Activated naive CD4-positive, alpha-beta T cell treated with anti-CD3 and anti-CD28 coated beads, Interleukin-2, amount 50 U/mL, for 24 hours (primary cell): Measurements from ENCODE around the gene TPRG1.
"Not testable (repeated sequence)": the region's sequence is repeated elsewhere in the genome, so short reads cannot be mapped to it uniquely, and the experiment has no call there.

Experiments used
- H3K27ac Mint-ChIP-seq: one replicate; pipeline ENCODE4 v1.8.0; 2021; ENCODE audit warnings: mild to moderate bottlenecking, mixed read lengths
- H3K27me3 Mint-ChIP-seq: one replicate; pipeline ENCODE4 v1.8.0; 2021; ENCODE audit warnings: mixed read lengths
- H3K36me3 Mint-ChIP-seq: one replicate; pipeline ENCODE4 v1.8.0; 2021; ENCODE audit warnings: mixed read lengths
- H3K4me1 Mint-ChIP-seq: one replicate; pipeline ENCODE4 v1.8.0; 2021; ENCODE audit warnings: mixed read lengths
- H3K4me3 Mint-ChIP-seq: one replicate; pipeline ENCODE4 v1.8.0; 2021; ENCODE audit warnings: mild to moderate bottlenecking, mixed read lengths
- H3K9me3 Mint-ChIP-seq: one replicate; pipeline ENCODE4 v1.8.0; 2021; ENCODE audit warnings: mixed read lengths

TPRG1 gene

DNA sequence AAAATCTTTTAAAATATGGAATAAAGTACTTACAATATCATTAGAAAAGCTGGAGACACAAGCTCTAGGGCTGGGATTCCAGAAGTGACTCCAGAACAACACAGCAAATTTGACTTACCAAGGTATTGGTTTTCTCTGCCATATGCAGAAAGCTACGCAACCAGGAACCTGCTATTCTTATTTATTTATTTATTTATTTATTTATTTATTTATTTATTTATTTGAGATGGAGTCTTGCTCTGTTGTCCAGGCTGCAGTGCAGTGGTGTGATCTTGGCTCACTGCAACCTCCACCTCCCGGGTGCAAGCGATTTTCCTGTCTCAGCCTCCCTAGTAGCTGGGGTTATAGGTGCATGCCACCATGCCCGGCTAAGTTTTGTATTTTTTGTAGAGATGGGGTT is 157.9 kb downstream of the TPRG1 start:
- H3K4me3 Mint-ChIP-seq, H3K27me3 Mint-ChIP-seq, H3K27ac Mint-ChIP-seq, H3K9me3 Mint-ChIP-seq, H3K36me3 Mint-ChIP-seq: not testable (repeated sequence)
- H3K4me1 Mint-ChIP-seq: peaks cover 78% of the 10 kb centered on the region

DNA sequence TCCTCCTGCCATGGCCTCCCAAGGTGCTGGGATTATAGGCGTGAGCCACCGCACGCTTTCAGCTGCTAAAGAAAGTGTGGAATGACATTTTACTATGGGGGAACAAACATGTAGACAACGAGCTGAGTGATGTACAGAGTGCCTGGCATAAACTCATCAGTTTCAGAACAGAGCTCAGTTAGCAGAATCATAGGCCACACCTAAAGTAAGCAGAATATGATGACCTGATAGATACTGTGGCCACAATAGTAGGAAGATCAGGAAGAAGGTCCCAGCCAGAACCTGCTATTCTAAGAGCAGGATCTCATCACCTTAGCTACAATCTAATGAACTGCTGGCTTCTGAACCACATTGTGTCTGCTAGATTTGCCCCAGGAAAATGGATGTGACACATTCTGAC is 158.3 kb downstream of the TPRG1 start:
- H3K4me1 Mint-ChIP-seq: peaks cover 78% of the 10 kb centered on the region
- H3K27ac Mint-ChIP-seq: no peak overlapping the region
- no peak overlapping the region for H3K4me3 Mint-ChIP-seq
- no peaks in the 10 kb centered on the region for H3K27me3 Mint-ChIP-seq
- peaks cover 2% of the 10 kb centered on the region for H3K36me3 Mint-ChIP-seq
- H3K9me3 Mint-ChIP-seq: no peaks in the 10 kb centered on the region

DNA sequence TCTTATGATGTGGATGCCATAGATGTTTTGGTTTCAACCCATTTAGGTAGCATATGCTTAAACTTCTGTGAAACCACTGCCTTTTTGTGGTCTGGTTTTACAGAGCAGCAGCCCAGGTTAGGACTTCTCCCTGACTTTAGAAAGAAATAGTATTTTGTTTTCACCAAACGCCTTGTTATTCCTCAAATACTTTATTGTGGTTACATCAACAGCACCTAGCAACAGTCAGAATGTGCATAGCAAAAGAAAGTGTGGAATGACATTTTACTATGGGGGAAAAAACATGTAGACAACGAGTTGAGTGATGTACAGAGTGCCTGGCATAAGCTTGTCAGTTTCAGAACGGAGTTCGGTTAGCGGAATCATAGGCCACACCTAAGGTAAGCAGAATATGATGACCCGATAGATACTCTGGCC is 159.2 kb downstream of the TPRG1 start:
- peaks cover 2% of the 10 kb centered on the region for H3K36me3 Mint-ChIP-seq
- H3K27ac Mint-ChIP-seq: peak overlapping the region; percentile 36
- H3K27me3 Mint-ChIP-seq: no peaks in the 10 kb centered on the region
- H3K4me3 Mint-ChIP-seq: peak overlapping the region; percentile 39
- no peaks in the 10 kb centered on the region for H3K9me3 Mint-ChIP-seq
- H3K4me1 Mint-ChIP-seq: peaks cover 73% of the 10 kb centered on the region

DNA sequence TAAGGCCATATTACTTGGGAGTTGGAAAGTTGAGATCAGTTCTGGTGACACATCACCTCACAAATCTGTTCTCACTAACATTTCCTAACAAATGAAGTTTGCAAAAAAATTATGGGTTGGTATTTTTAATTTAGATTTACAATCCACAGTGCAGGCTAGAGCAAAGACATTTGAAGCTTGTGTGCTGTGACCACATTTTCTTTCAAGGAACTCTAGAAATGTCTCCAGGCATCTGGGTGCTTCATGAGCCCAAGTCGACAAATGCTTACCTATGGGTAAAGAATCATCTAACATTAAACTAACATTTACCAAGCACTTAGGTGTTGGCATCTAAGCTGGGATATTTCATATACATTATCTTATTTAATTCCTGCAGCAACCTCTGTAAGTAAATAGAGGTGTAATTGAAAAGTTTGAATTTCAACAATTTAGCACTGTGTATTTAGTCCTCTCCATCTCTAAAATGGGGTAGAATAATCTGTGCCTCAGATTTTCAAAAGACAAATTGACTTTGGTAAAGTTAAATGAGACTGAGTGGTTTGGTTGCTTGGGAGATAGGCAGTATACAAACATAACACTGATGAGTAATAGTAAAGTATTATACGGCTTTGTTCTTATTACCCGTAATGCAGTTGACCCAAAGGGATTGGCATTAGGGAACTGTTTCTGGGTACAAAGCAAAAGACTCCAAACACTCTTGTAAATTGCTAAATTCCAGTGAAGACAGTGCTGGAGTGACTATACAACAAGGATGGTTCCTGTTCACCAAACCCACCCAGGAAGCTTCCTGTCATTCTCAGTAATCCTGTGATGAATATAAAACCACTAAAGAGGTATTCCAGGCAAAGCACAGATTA is 162.5 kb downstream of the TPRG1 start:
- Mint-ChIP-seq H3K4me1 (peaks cover 51% of the 10 kb centered on the region), H3K27me3 (no peaks in the 10 kb centered on the region), H3K36me3 (peaks cover 2% of the 10 kb centered on the region), H3K4me3 (no peak overlapping the region), H3K9me3 (no peaks in the 10 kb centered on the region), H3K27ac (peak overlapping the region; percentile 60)

DNA sequence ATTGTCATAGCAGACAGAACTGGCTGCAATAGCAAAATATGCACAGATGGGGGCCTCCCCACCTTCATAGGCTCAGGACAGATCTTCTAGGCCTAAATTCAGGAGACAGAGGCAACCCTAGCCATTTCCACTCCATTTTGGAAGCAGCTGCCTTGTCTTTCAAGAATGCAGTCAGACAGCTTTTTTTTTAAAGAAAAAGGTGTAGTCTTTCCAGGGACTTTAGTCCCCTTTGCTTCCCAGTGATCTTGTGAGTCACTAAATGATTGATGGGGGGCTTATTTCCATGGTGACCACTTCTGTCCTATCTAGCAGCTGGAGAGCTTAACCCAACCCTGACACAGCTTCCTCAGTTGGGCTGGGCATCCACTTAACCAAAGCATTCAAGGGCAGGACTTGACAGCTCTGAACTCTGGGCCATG is 165.9 kb downstream of the TPRG1 start:
- H3K9me3 Mint-ChIP-seq: no peaks in the 10 kb centered on the region
- H3K36me3 Mint-ChIP-seq: peaks cover 2% of the 10 kb centered on the region
- no peak overlapping the region for H3K27ac Mint-ChIP-seq
- no peaks in the 10 kb centered on the region for H3K27me3 Mint-ChIP-seq
- H3K4me3 Mint-ChIP-seq: no peak overlapping the region
- peaks cover 27% of the 10 kb centered on the region for H3K4me1 Mint-ChIP-seq

DNA sequence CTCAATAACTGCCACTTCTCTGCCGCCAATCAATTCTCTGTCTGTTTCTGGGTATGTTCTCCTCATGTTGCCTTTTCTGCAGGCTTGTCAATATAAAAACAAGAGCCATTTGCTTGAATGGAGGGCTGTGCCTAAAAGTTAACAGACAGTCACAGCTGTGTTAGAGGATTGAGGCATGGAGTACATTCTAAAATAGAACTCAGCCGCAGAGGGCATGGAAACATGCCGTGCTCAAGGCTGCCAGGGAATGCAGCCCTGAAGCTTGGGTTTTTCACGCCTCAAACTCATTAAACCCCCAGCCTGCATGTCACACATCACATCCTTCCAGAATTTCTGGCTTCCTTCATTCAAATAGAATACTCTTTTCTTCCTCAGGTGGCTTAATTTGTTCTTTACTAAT is 166.6 kb downstream of the TPRG1 start:
- peaks cover under 1% of the 10 kb centered on the region for H3K36me3 Mint-ChIP-seq
- peaks cover 22% of the 10 kb centered on the region for H3K4me1 Mint-ChIP-seq
- H3K27me3 Mint-ChIP-seq: no peaks in the 10 kb centered on the region
- H3K27ac Mint-ChIP-seq: no peak overlapping the region
- H3K4me3 Mint-ChIP-seq: no peak overlapping the region
- H3K9me3 Mint-ChIP-seq: no peaks in the 10 kb centered on the region

DNA sequence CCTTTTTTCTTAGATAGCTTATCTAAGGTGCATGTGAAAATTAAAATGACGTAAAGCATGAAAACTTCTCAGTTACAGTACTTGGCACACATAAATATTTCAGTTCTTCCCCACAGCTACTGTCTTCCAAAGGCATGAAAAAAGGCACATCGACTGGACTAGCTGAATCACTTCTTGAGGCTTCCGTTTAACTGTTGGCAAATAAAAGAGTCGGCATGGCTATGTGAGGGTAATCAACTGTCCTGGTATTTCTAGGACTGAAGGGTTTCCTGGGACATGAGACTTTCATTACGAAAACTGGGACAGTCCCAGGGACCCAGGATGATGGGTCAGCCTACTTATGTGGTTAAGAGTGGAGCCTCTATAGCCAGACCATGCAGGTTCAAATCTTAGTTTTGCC is 168.2 kb downstream of the TPRG1 start:
- H3K27ac Mint-ChIP-seq: no peak overlapping the region
- no peaks in the 10 kb centered on the region for H3K27me3 Mint-ChIP-seq
- no peaks in the 10 kb centered on the region for H3K9me3 Mint-ChIP-seq
- H3K36me3 Mint-ChIP-seq: no peaks in the 10 kb centered on the region
- H3K4me3 Mint-ChIP-seq: no peak overlapping the region
- H3K4me1 Mint-ChIP-seq: peaks cover 5% of the 10 kb centered on the region

DNA sequence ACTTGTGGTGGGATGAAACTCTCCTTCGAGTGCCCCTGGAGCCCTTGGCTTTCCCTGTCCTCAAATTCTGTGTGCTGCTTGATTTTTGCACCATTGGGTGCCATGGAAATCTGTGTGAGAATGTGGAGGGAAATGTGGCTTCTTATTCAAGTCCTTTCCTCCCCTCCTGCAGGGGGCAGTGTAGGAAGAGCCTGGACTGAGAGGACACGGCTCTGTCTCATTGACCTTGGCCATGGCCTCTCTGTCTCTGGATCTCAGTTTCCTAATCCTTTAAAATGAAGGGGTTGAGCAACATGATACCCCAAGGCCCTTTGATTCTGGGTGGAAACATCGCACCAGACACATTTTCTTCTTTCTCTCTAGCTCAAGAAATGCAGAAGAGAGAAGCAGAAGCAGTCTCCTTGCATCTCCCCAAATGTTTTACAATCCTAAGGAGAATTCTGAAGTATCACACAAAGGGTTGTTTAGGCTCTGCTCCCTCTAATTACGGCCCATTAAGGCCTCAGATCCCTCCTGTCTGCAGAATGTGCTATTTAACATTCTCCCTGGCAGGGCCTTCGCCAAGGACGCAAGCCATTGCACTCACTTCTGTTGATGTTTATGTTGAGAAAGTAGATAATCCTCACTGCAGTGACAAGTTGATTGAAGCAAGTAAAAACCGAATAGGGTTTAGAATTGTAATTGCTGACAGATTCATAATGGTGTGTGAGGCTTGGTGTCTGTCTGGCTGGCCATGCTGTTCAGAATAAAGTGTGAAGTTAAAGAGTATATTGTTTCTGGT is 169.1 kb downstream of the TPRG1 start:
- Mint-ChIP-seq H3K36me3 (no peaks in the 10 kb centered on the region), H3K27ac (no peak overlapping the region), H3K4me1 (peaks cover 2% of the 10 kb centered on the region), H3K9me3 (no peaks in the 10 kb centered on the region), H3K27me3 (no peaks in the 10 kb centered on the region), H3K4me3 (no peak overlapping the region)

DNA sequence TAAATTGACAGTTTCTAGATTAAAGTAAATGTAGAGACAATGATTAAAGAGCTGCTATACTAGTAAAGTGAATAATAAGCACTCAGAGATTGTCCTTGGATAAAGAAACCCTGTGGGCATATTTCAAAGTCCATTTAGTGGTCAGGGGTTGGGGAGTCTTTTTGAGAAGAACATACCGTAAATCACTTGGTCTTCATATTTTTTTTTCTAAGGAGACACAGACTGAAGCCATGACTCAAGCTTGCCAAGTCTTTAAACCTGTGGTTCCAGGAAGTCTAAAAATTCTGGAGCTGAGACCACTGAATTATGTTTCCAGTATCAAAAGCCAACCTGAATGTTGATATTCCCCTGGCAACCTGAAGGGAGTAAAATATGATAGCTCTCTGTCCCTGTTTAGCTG is 171.0 kb downstream of the TPRG1 start:
- no peaks in the 10 kb centered on the region for H3K27me3 Mint-ChIP-seq
- H3K4me3 Mint-ChIP-seq: no peak overlapping the region
- H3K4me1 Mint-ChIP-seq: no peaks in the 10 kb centered on the region
- H3K36me3 Mint-ChIP-seq: no peaks in the 10 kb centered on the region
- no peaks in the 10 kb centered on the region for H3K9me3 Mint-ChIP-seq
- H3K27ac Mint-ChIP-seq: no peak overlapping the region

DNA sequence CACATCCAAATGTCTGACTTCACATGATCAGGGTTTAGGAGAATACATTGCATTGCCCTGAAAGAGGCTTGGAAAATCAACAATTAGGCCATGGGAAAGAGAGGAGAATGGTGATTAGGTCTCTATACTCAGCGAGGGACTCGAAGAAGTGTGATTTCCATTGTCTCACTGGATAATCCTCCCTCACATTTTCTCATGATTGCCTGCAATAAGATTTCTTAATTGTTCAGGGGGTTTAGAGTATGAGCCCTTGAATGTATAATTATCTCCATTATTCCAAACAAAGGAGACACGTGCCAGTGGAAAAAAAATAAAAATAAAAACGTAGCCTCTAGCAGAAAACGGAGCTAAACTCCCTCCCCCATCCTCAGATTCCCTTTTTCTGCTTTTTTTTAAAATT is 173.2 kb downstream of the TPRG1 start:
- Mint-ChIP-seq H3K27me3 (no peaks in the 10 kb centered on the region), H3K4me1 (no peaks in the 10 kb centered on the region), H3K27ac (no peak overlapping the region), H3K4me3 (no peak overlapping the region), H3K36me3 (no peaks in the 10 kb centered on the region), H3K9me3 (no peaks in the 10 kb centered on the region)

DNA sequence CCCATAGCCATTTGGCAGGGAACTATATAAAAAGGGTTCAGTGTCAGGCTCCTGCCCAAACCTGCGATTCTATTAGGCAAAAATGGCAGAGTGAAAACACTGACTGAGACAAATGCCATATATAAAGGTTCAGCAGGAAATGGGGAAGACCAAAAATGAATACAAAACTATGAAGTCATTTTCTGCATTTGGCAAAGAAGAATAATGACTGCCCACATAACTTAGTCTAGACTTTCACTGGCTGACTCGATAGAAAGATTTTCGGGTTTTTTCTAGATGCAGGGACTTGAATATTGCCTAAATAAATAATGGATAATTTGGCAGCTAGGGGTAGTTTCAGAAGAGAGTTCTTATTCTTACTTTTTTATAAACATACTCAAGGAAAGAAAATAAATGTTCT is 178.0 kb downstream of the TPRG1 start:
- H3K4me3 Mint-ChIP-seq: no peak overlapping the region
- H3K9me3 Mint-ChIP-seq: no peaks in the 10 kb centered on the region
- H3K4me1 Mint-ChIP-seq: peaks cover 4% of the 10 kb centered on the region
- no peaks in the 10 kb centered on the region for H3K36me3 Mint-ChIP-seq
- no peaks in the 10 kb centered on the region for H3K27me3 Mint-ChIP-seq
- peak overlapping the region; percentile 13 for H3K27ac Mint-ChIP-seq

DNA sequence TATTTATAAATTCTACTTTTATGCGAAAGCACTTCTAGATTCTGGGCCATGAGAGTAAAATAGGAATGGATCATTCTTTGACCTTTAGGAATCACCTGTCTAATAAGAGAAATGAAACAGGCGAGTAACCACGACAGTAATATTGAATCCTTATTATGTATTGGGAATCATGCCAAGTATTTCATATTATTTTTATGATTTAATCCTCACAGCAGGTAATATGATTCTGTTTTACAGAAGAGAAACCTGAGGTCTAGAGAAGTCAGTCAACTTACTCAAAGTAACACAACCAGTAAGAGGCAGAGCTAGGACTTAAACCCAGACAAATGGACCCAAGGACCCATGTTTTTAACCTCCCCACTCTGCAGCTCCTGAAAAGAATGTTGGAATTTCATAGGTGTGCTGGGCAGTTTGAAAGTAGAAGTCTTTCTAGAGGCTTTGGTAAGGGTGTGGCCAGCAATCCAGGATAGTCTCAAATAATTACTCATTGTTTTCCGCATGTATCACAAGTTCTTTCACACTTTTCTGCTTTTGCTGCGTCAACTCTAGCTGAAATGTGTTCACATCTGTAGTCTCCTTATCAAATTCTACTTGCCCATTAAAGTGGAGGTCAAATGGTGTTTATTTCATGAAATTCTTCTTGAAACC is 181.7 kb downstream of the TPRG1 start:
- Mint-ChIP-seq H3K27me3 (no peaks in the 10 kb centered on the region), H3K27ac (no peak overlapping the region), H3K9me3 (no peaks in the 10 kb centered on the region), H3K36me3 (no peaks in the 10 kb centered on the region), H3K4me1 (peaks cover 25% of the 10 kb centered on the region), H3K4me3 (no peak overlapping the region)

DNA sequence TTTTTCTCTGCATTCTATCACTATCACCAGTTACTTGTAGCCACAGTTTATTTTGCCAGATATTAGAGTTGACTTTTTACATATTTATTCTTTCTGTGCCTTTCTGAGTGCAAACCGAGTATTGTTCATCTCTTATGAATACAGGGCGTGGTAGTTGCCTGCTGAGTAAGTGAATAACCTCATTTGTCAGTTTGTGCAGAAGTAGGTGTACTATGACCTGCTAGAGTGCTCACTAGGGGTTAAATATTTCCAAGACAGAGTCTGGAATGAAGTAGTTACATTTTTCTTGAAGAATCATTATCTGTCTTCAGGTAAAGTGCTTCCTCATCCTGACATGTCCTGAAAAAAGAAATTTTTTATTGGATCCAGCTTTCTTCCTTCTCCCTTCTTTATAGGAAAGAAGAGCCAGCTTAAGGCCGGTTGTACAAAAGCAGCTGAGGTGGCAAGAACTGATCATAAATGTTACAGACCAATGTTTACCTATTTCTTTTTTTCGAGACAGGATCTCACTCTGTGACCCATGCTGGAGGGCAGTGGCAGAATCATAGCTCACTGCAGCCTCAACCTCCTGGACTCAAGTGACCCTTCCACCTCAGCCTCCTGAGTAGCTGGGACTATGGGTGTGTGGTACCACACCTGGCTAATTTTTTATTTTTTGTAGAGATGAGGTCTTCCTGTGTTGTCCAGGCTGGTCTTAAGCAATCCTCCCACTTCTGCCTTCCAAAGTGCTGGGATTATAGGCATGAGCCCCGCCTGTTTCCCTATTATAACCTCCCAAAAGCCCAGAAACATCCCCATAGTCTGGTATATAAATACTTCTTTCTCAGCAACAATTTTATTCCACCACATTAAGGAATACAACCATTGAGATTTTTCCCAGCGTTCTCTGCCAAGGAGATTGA is 182.5 kb downstream of the TPRG1 start:
- no peak overlapping the region for H3K4me3 Mint-ChIP-seq
- peak overlapping the region; percentile 51 for H3K27ac Mint-ChIP-seq
- H3K27me3 Mint-ChIP-seq: no peaks in the 10 kb centered on the region
- H3K36me3 Mint-ChIP-seq: no peaks in the 10 kb centered on the region
- H3K9me3 Mint-ChIP-seq: no peaks in the 10 kb centered on the region
- peaks cover 25% of the 10 kb centered on the region for H3K4me1 Mint-ChIP-seq

DNA sequence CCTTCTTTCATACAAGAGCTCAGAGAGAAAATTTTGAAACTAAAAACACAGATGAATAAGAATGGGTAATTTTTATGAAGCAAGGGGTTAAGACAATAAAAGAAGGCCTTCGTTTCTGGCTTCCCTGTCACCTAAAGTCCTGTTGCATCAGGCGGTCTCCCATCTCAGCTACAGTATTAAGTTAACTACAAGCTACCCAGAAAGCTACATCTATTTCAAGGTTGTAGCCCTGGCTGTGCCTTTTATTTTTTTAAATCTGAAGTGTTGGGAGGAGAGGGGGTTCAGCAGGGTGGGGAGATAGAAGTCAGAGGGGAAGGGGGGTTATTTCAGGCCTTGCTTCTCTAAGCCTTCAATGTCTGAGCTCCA is 183.3 kb downstream of the TPRG1 start:
- Mint-ChIP-seq H3K27me3 (no peaks in the 10 kb centered on the region), H3K4me3 (no peak overlapping the region), H3K9me3 (no peaks in the 10 kb centered on the region), H3K36me3 (peaks cover 2% of the 10 kb centered on the region), H3K27ac (no peak overlapping the region), H3K4me1 (peaks cover 25% of the 10 kb centered on the region)

DNA sequence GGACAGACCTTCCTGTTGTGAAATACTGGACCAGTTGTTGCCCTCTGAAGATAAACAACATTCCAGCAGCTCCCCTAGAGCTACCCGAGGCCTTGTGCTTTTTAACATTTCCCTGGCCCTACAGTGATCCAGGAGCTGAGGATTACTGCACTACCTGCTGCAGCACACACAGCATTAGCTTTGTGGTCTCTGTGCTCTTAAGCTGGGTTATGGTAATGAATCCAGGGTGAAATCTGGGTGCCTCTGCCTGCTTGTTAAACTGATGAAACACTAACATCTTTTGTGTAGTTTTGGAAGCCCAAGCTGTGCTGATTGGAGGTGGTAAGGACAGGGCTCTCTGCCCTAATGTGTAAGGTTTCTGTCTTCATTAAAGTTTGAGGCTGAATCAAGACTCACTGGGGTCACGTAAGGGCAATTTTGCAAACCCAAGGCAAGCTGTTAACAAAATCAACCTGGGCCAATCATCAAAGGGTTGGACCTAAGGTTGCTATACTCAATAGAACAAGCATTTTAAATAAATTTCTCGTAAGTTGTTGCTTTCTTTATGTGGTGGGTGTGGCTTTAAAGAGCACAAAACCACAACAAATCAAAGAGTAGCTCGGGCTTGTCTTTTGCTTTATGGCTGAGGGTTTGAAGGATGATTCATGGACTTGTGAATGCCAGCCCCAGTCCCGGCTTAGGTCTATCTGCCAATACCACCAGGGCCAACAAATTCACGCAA is 183.9 kb downstream of the TPRG1 start:
- peak overlapping the region; percentile 56 for H3K4me3 Mint-ChIP-seq
- peaks cover 25% of the 10 kb centered on the region for H3K4me1 Mint-ChIP-seq
- peaks cover 2% of the 10 kb centered on the region for H3K36me3 Mint-ChIP-seq

More for the DNA sequence above, 183.9 kb downstream of the TPRG1 start:
- no peak overlapping the region for H3K27ac Mint-ChIP-seq
- no peaks in the 10 kb centered on the region for H3K27me3 Mint-ChIP-seq
- no peaks in the 10 kb centered on the region for H3K9me3 Mint-ChIP-seq
